Adipose tissue (tissue), 3 donors: ENCODE measurements around the gene PACC1. TPM values are rescaled to one million over a fixed set of nuclear protein-coding genes. Genes with fewer than 3 reads are reported as not detected.
"Not testable (repeated sequence)": the region's sequence is repeated elsewhere in the genome, so short reads cannot be mapped to it uniquely, and the experiment has no call there.

Experiments
- H3K27ac ChIP-seq: one replicate; pipeline ENCODE4 v1.5.1; 2013; ENCODE audit warnings: low read depth, low read length
- WGBS, 3 donors: extraction: QIAGEN DNeasy Blood & Tissue Kit; methylation state at CpG; one replicate each; pipeline ENCODE4 v1.1.7; 2013; 5-methylcytosine and 5-hydroxymethylcytosine counted together
- polyA plus RNA-seq, 3 donors: library from polyadenylated mRNA; stranded (reverse); fragments of 200-250 nt; gene quantifications; one replicate each; pipeline ENCODE4 v1.2.3, GENCODE V29; 2013
- donor health status: healthy with polysubstance abuse.
- donor health status: Bipolar disorder and iron deficiency.
- donor health status: healthy.

The PACC1 gene
- polyA plus RNA-seq, 3 donors: 1.9 to 2.4 (median 2.0) TPM

- no peak overlapping the region for H3K27ac ChIP-seq
- 88 to 100% (median 97%) methylated on average over 3 of the region's 3 CpGs for WGBS, 3 donors
These were observed 59.3 kb downstream of the PACC1 start for GRCh38 chr1:212355230-212355969.

- H3K27ac ChIP-seq: no peak overlapping the region
- WGBS, 3 donors: 79 to 98% (median 94%) methylated on average over 3 of the region's 3 CpGs
These were observed 60.2 kb downstream of the PACC1 start for GRCh38 chr1:212354464-212354863.

- 88 to 92% (median 90%) methylated on average over 2 of the region's 2 CpGs for WGBS, 3 donors
- H3K27ac ChIP-seq: no peak overlapping the region
These were observed 61.5 kb downstream of the PACC1 start for GRCh38 chr1:212353181-212353580.

GRCh38 chr1:212351588-212352362 is 62.9 kb downstream of the PACC1 start:
- 91 to 97% (median 92%) methylated on average over 10 of the region's 10 CpGs for WGBS, 3 donors
- H3K27ac ChIP-seq: no peak overlapping the region

GRCh38 chr1:212346601-212347000 is 68.1 kb downstream of the PACC1 start:
- WGBS, 3 donors: 88 to 92% (median 92%) methylated on average over 1 of the region's 1 CpG
- no peak overlapping the region for H3K27ac ChIP-seq

- no peak overlapping the region for H3K27ac ChIP-seq
- WGBS, 3 donors: 94 to 97% (median 97%) methylated on average over 4 of the region's 4 CpGs
These were observed 69.8 kb downstream of the PACC1 start for GRCh38 chr1:212344905-212345304.

GRCh38 chr1:212341090-212341489 is 73.6 kb downstream of the PACC1 start:
- 67 to 91% (median 79%) methylated on average over 1 of the region's 1 CpG for WGBS, 3 donors

GRCh38 chr1:212329105-212329504 is 85.6 kb downstream of the PACC1 start:
- 90 to 93% (median 92%) methylated on average over 2 of the region's 2 CpGs for WGBS, 3 donors

More at GRCh38 chr1:212341090-212341489, 73.6 kb downstream of the PACC1 start:
- no peak overlapping the region for H3K27ac ChIP-seq

GRCh38 chr1:212328248-212328647 is 86.4 kb downstream of the PACC1 start:
- H3K27ac ChIP-seq: no peak overlapping the region
- WGBS, 3 donors: 79 to 95% (median 81%) methylated on average over 4 of the region's 4 CpGs

More at GRCh38 chr1:212329105-212329504, 85.6 kb downstream of the PACC1 start:
- H3K27ac ChIP-seq: no peak overlapping the region

GRCh38 chr1:212326541-212326940 is 88.1 kb downstream of the PACC1 start:
- WGBS, 3 donors: 62 to 97% (median 75%) methylated on average over 3 of the region's 3 CpGs
- H3K27ac ChIP-seq: no peak overlapping the region

GRCh38 chr1:212323066-212323465 is 91.6 kb downstream of the PACC1 start:
- no peak overlapping the region for H3K27ac ChIP-seq
- WGBS, 3 donors: 47 to 68% (median 54%) methylated on average over 3 of the region's 3 CpGs

GRCh38 chr1:212321031-212321430 is 93.7 kb downstream of the PACC1 start:
- H3K27ac ChIP-seq: not testable (repeated sequence)
- WGBS, 3 donors: 93 to 100% (median 99%) methylated on average over 6 to 10 of the region's 34 CpGs

GRCh38 chr1:212317916-212318315 is 96.8 kb downstream of the PACC1 start:
- H3K27ac ChIP-seq: no peak overlapping the region
- 80 to 87% (median 84%) methylated on average over 2 of the region's 2 CpGs for WGBS, 3 donors

- H3K27ac ChIP-seq: no peak overlapping the region
These were observed 98.8 kb downstream of the PACC1 start for GRCh38 chr1:212315907-212316306.

GRCh38 chr1:212315184-212315583 is 99.5 kb downstream of the PACC1 start:
- H3K27ac ChIP-seq: no peak overlapping the region
- 89 to 93% (median 92%) methylated on average over 2 of the region's 2 CpGs for WGBS, 3 donors

Other genes starting within 250 kb of the PACC1 start
- gene PPP2R5A, start 129.5 kb downstream of the PACC1 start, polyA plus RNA-seq: 10 to 100 TPM; 31.2 to 55.8 (median 41.3) TPM
- gene NENF, start 18.0 kb upstream of the PACC1 start, polyA plus RNA-seq: 100 to 1,000 TPM in 1 of 3 donors, 10 to 100 TPM in 2; 35.0 to 116 (median 54.1) TPM
- gene ATF3, start 193.9 kb upstream of the PACC1 start, polyA plus RNA-seq: 100 to 1,000 TPM in 1 of 3 donors, 10 to 100 TPM in 2; 25.5 to 267 (median 76.5) TPM